CD4-positive, alpha-beta T cell (primary cell): ENCODE measurements around the gene NRG4. TPM values are rescaled to one million over a fixed set of nuclear protein-coding genes. Genes with fewer than 3 reads are reported as not detected.

Experiments
- ATAC-seq: fragments of 200-7000 bp; cut with Tn5 transposase; one replicate; pipeline ENCODE4 v1.10.0; 2022; ENCODE audit warnings: mild to moderate bottlenecking; ENCODE audit not compliant: poor library complexity
- CTCF ChIA-PET: fragments of 350-600 bp; sonication (Branson Sonifier 250); formaldehyde crosslinking; loops from one replicate; lab custom pipeline; 2021; ENCODE audit warnings: antibody characterized with exemption, inconsistent platforms; lab: Charles Lee
- POLR2A ChIA-PET: fragments of 350-600 bp; sonication (Branson Sonifier 250); formaldehyde crosslinking; loops from one replicate; lab custom pipeline; 2021; ENCODE audit warnings: antibody characterized with exemption, inconsistent platforms; lab: Charles Lee
- DNase-seq, 14 experiments: peaks; one replicate each; pipeline ENCODE4 v3.0.0-alpha.2; 2013 to 2020; ENCODE audit warnings: mixed read lengths in 2 of 14
- H3K27ac ChIP-seq, 2 donors: one replicate each; pipeline versions ENCODE4 v1.5.1 to v1.7.0; 2013; ENCODE audit warnings: low read length in 2 of 2, low read depth in 1 of 2, mild to moderate bottlenecking in 1 of 2
- H3K27me3 ChIP-seq, 2 experiments: 1 replicate in 1 of 2; 2 replicates in 1 of 2; pipeline versions ENCODE4 v1.6.1 to v1.7.0; 2013; ENCODE audit warnings: low read length in 2 of 2, control low read depth in 1 of 2, mild to moderate bottlenecking in 1 of 2, moderate library complexity in 1 of 2; ENCODE audit not compliant: insufficient read depth in 2 of 2, control insufficient read depth in 1 of 2
- H3K36me3 ChIP-seq: one replicate; pipeline ENCODE4 v1.6.1; 2013; ENCODE audit warnings: low read length, control low read depth; ENCODE audit not compliant: insufficient read depth
- H3K4me1 ChIP-seq: one replicate; pipeline ENCODE4 v1.6.1; 2013; ENCODE audit warnings: low read length, control low read depth; ENCODE audit not compliant: insufficient read depth
- H3K4me3 ChIP-seq: one replicate; pipeline ENCODE4 v1.5.1; 2013; ENCODE audit warnings: mild to moderate bottlenecking, low read length, moderate library complexity
- H3K9me3 ChIP-seq, 2 experiments: 1 replicate in 1 of 2; 2 replicates in 1 of 2; pipeline versions ENCODE4 v1.6.1 to v1.7.0; 2013; ENCODE audit warnings: low read length in 2 of 2, mild to moderate bottlenecking in 2 of 2, control low read depth in 1 of 2, moderate library complexity in 1 of 2; ENCODE audit not compliant: control insufficient read depth in 1 of 2, insufficient read depth in 1 of 2
- H3K27ac Mint-ChIP-seq: one replicate; pipeline ENCODE4 v1.8.0; 2020; ENCODE audit warnings: mixed read lengths
- H3K27me3 Mint-ChIP-seq: one replicate; pipeline ENCODE4 v1.8.0; 2021; ENCODE audit warnings: mixed read lengths
- H3K36me3 Mint-ChIP-seq: one replicate; pipeline ENCODE4 v1.8.0; 2021; ENCODE audit warnings: low read depth, mixed read lengths
- H3K4me1 Mint-ChIP-seq: one replicate; pipeline ENCODE4 v1.8.0; 2021; ENCODE audit warnings: low read depth, mixed read lengths
- H3K4me3 Mint-ChIP-seq: one replicate; pipeline ENCODE4 v1.8.0; 2020; ENCODE audit warnings: mild to moderate bottlenecking, mixed read lengths
- H3K9me3 Mint-ChIP-seq: one replicate; pipeline ENCODE4 v1.8.0; 2020; ENCODE audit warnings: mixed read lengths
- intact Hi-C, 2 experiments: fragments of 100-400 bp; cut with DNase I in 1 of 2; cut with micrococcal nuclease in 1 of 2; formaldehyde crosslinking; loops; one replicate each; pipeline versions ENCODE4 v1.15.1 to v1.9.0; 2023 to 2025; cut with DNase I, micrococcal nuclease
- total RNA-seq, 174 experiments: library from RNA in 2 of 174; stranded (reverse) in 2 of 174; gene quantifications; one replicate each; pipeline ENCODE4 v1.2.3 and lab custom pipeline; 2021 to 2026
- TF ChIP-seq, protein P1 (sequence below): fragments of 200-600 bp; IDR thresholded peaks from one replicate; pipeline ENCODE4 v1.8.0; 2022; ENCODE audit warnings: antibody characterized with exemption, mild to moderate bottlenecking

NRG4 gene
- total RNA-seq, 2 experiments from 2014 or later, result not detected

DNA sequence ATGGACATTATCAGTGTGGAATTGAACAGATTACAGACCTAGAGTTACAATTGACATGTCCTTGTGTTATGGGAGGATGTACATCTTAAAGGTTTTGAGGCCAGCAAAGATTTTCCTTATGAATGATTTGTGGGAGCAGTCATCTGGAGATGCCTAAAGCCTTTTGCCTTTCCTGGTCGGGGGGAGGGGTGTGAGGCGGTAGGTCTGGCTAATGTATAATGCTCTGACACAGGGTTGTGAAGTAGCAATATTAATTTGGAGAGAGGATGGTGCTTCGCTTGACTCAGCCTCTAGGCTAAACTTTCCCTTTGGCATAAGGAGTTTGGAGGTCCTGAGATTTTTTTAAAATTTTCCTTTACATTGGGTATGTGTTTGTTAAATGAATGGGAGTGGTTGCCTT, 85.3 kb downstream of the NRG4 start:
- no peak overlapping the region for H3K4me3 ChIP-seq
- ChIA-PET POLR2A (no interaction called here), CTCF (no interaction called here)
- no peaks in the 10 kb centered on the region for H3K4me1 ChIP-seq
- DNase-seq (no peak), ATAC-seq (no peak)
- intact Hi-C loops, result no loop called here
- H3K27ac ChIP-seq, result no peak overlapping the region
- Mint-ChIP-seq H3K27ac (no peak overlapping the region), H3K9me3 (no peaks in the 10 kb centered on the region), H3K4me1 (peaks cover 53% of the 10 kb centered on the region), H3K27me3 (no peaks in the 10 kb centered on the region), H3K4me3 (no peak overlapping the region), H3K36me3 (peaks cover 78% of the 10 kb centered on the region)
- H3K36me3 ChIP-seq, result peaks cover 35% of the 10 kb centered on the region
- TF ChIP-seq, protein P1, sequence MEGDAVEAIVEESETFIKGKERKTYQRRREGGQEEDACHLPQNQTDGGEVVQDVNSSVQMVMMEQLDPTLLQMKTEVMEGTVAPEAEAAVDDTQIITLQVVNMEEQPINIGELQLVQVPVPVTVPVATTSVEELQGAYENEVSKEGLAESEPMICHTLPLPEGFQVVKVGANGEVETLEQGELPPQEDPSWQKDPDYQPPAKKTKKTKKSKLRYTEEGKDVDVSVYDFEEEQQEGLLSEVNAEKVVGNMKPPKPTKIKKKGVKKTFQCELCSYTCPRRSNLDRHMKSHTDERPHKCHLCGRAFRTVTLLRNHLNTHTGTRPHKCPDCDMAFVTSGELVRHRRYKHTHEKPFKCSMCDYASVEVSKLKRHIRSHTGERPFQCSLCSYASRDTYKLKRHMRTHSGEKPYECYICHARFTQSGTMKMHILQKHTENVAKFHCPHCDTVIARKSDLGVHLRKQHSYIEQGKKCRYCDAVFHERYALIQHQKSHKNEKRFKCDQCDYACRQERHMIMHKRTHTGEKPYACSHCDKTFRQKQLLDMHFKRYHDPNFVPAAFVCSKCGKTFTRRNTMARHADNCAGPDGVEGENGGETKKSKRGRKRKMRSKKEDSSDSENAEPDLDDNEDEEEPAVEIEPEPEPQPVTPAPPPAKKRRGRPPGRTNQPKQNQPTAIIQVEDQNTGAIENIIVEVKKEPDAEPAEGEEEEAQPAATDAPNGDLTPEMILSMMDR, result no peak
- H3K27me3 ChIP-seq, result no peaks in the 10 kb centered on the region
- H3K9me3 ChIP-seq, result no peaks in the 10 kb centered on the region

- no peak overlapping the region for H3K27ac Mint-ChIP-seq
- CTCF ChIA-PET, result interaction anchor here (0.7 to 1.4 kb wide), 3 partner anchors 9 to 314 kb away, joined by 3 read pairs; no protein-coding TSS in a partner anchor
- Histone ChIP-seq H3K27me3 (no peaks in the 10 kb centered on the region), H3K9me3 (no peaks in the 10 kb centered on the region), H3K36me3 (peaks cover 28% of the 10 kb centered on the region), H3K4me1 (no peaks in the 10 kb centered on the region), H3K27ac (no peak overlapping the region), H3K4me3 (no peak overlapping the region)
- POLR2A ChIA-PET, result no interaction called here
- H3K9me3 Mint-ChIP-seq, result no peaks in the 10 kb centered on the region
- ATAC-seq (no peak), DNase-seq (no peak)
- H3K4me3 Mint-ChIP-seq, result no peak overlapping the region
- H3K36me3 Mint-ChIP-seq, result peaks cover 69% of the 10 kb centered on the region
- no peaks in the 10 kb centered on the region for H3K27me3 Mint-ChIP-seq
- TF ChIP-seq, protein P1, result no peak
- intact Hi-C loops, result no loop called here
- peaks cover 50% of the 10 kb centered on the region for H3K4me1 Mint-ChIP-seq
Observed at GRCh38 chr15:75925440-75925839, 86.8 kb downstream of the NRG4 start.

- DNase-seq (no peak), ATAC-seq (no peak)
- Histone ChIP-seq H3K27me3 (no peaks in the 10 kb centered on the region), H3K36me3 (peaks cover 21% of the 10 kb centered on the region), H3K9me3 (no peaks in the 10 kb centered on the region), H3K4me1 (no peaks in the 10 kb centered on the region), H3K4me3 (no peak overlapping the region), H3K27ac (no peak overlapping the region)
- no peak overlapping the region for H3K27ac Mint-ChIP-seq
- H3K4me3 Mint-ChIP-seq, result no peak overlapping the region
- POLR2A ChIA-PET, result no interaction called here
- peaks cover 42% of the 10 kb centered on the region for H3K4me1 Mint-ChIP-seq
- no peaks in the 10 kb centered on the region for H3K27me3 Mint-ChIP-seq
- TF ChIP-seq, protein P1, result no peak
- no peaks in the 10 kb centered on the region for H3K9me3 Mint-ChIP-seq
- CTCF ChIA-PET, result interaction anchor here (1.4 kb wide), 1 partner anchor 10 kb away, joined by 3 read pairs; no protein-coding TSS in a partner anchor
- intact Hi-C loops, result loop anchor here in 1 of 2 experiments (5.0 kb wide), 2 partner anchors 112 to 197 kb away; no protein-coding TSS in a partner anchor
- H3K36me3 Mint-ChIP-seq, result peaks cover 69% of the 10 kb centered on the region
Observed at GRCh38 chr15:75924576-75924975, 87.6 kb downstream of the NRG4 start.
